IMR-90 (cell line): Measurements from ENCODE around the gene LRRC36. TPM values are rescaled to one million over a fixed set of nuclear protein-coding genes. Genes with fewer than 3 reads are reported as not detected.

Source experiments
- ATAC-seq: fragments of 200-7000 bp; cut with Tn5 transposase; 2 replicates; pipeline ENCODE4 v1.9.1; 2020; ENCODE audit warnings: low read depth, mild to moderate bottlenecking, moderate library complexity
- BruUV-seq: library from RNA; stranded (reverse); fragments of 400-500 nt; replicated peaks from 2 replicates; lab custom pipeline; 2021; lab: Mats Ljungman, UMichigan
- CTCF ChIA-PET: fragments of 300-600 bp; formaldehyde crosslinking; extraction: SDS; loops from one replicate; lab custom pipeline; 2021; ENCODE audit warnings: antibody characterized with exemption; lab: Yijun Ruan, JAX
- POLR2A ChIA-PET: fragments of 300-600 bp; sonication (Branson Sonifier 250); formaldehyde crosslinking; loops from one replicate; lab custom pipeline; 2022; ENCODE audit warnings: antibody characterized with exemption; ENCODE audit not compliant: unreplicated experiment; lab: Charles Lee
- DNase-seq: peaks from one replicate; pipeline ENCODE4 v3.0.0; 2013
- H2AFZ ChIP-seq: replicated peaks from 2 replicates; pipeline ENCODE3; 2013; ENCODE audit warnings: low read length, mild to moderate bottlenecking; ENCODE audit not compliant: poor library complexity
- H2AK5ac ChIP-seq: 2 replicates; pipeline ENCODE4 v1.6.1; 2013; ENCODE audit warnings: low read depth, low read length, inconsistent platforms
- H2AK9ac ChIP-seq: replicated peaks from 2 replicates; pipeline ENCODE3; 2013; ENCODE audit warnings: mild to moderate bottlenecking, low read depth, low read length, moderate library complexity; ENCODE audit not compliant: poor library complexity
- H2BK120ac ChIP-seq: 2 replicates; pipeline ENCODE4 v1.6.1; 2013; ENCODE audit warnings: low read depth, low read length, inconsistent platforms
- H2BK15ac ChIP-seq: 3 replicates; pipeline ENCODE4 v1.6.1; 2013; ENCODE audit warnings: low read depth, low read length, inconsistent platforms
- H2BK20ac ChIP-seq: 2 replicates; pipeline ENCODE4 v1.6.1; 2013; ENCODE audit warnings: low read depth, mild to moderate bottlenecking, inconsistent platforms, low read length, moderate library complexity
- H2BK5ac ChIP-seq: 2 replicates; pipeline ENCODE4 v1.6.1; 2013; ENCODE audit warnings: mild to moderate bottlenecking, low read depth, low read length, inconsistent platforms; ENCODE audit not compliant: poor library complexity, severe bottlenecking
- H3K14ac ChIP-seq: replicated peaks from 2 replicates; pipeline ENCODE4 v1.6.1; 2013; ENCODE audit warnings: low read depth, low read length, inconsistent platforms
- H3K18ac ChIP-seq: 2 replicates; pipeline ENCODE4 v1.6.1; 2013; ENCODE audit warnings: low read depth, low read length, control low read depth
- H3K23ac ChIP-seq: 2 replicates; pipeline ENCODE4 v1.6.1; 2013; ENCODE audit warnings: low read depth, low read length, inconsistent platforms
- H3K27ac ChIP-seq: 2 replicates; pipeline ENCODE4 v1.5.1; 2013; ENCODE audit warnings: mild to moderate bottlenecking, control low read depth, low read length; ENCODE audit not compliant: insufficient read depth
- H3K27me3 ChIP-seq: 2 replicates; pipeline ENCODE4 v1.6.1; 2013; ENCODE audit warnings: low read length; ENCODE audit not compliant: control insufficient read depth, insufficient read depth
- H3K36me3 ChIP-seq: 2 replicates; pipeline ENCODE4 v1.6.1; 2013; ENCODE audit warnings: low read length, mixed read lengths; ENCODE audit not compliant: control insufficient read depth, insufficient read depth
- H3K4ac ChIP-seq: 2 replicates; pipeline ENCODE4 v1.6.1; 2013; ENCODE audit warnings: low read depth, low read length, inconsistent platforms
- H3K4me1 ChIP-seq: 2 replicates; pipeline ENCODE4 v1.6.1; 2013; ENCODE audit warnings: low read length, mixed read lengths; ENCODE audit not compliant: control insufficient read depth, insufficient read depth
- H3K4me2 ChIP-seq: 2 replicates; pipeline ENCODE4 v1.6.1; 2013; ENCODE audit warnings: low read depth, mild to moderate bottlenecking, control low read depth, low read length, moderate library complexity
- H3K4me3 ChIP-seq: 2 replicates; pipeline ENCODE4 v1.5.1; 2013; ENCODE audit warnings: low read depth, mild to moderate bottlenecking, control low read depth, low read length, moderate library complexity; ENCODE audit not compliant: insufficient read depth
- H3K56ac ChIP-seq: 2 replicates; pipeline ENCODE4 v1.6.1; 2013; ENCODE audit warnings: low read length, inconsistent platforms; ENCODE audit not compliant: insufficient read depth; ENCODE audit errors: extremely low read depth
- H3K79me1 ChIP-seq, 2 experiments: 2 replicates each; pipeline ENCODE4 v1.6.1; 2013; ENCODE audit warnings: low read length in 2 of 2, inconsistent platforms in 1 of 2, low read depth in 1 of 2
- H3K9ac ChIP-seq: 2 replicates; pipeline ENCODE4 v1.6.1; 2013; ENCODE audit warnings: low read depth, low read length, control low read depth
- H3K9me1 ChIP-seq: 2 replicates; pipeline ENCODE4 v1.6.1; 2013; ENCODE audit warnings: low read length, inconsistent platforms; ENCODE audit not compliant: insufficient read depth
- H3K9me3 ChIP-seq: 2 replicates; pipeline ENCODE4 v1.6.1; 2013; ENCODE audit warnings: low read length; ENCODE audit not compliant: control insufficient read depth, insufficient read depth
- H4K20me1 ChIP-seq: 2 replicates; pipeline ENCODE4 v1.6.1; 2013; ENCODE audit warnings: low read length, inconsistent platforms; ENCODE audit not compliant: insufficient read depth
- H4K5ac ChIP-seq: 2 replicates; pipeline ENCODE4 v1.6.1; 2013; ENCODE audit warnings: mild to moderate bottlenecking, low read depth, low read length, control low read depth
- H4K8ac ChIP-seq, 2 experiments: 2 replicates each; pipeline ENCODE4 v1.6.1; 2013; ENCODE audit warnings: low read depth in 2 of 2, low read length in 2 of 2, control low read depth in 1 of 2, inconsistent platforms in 1 of 2
- H4K91ac ChIP-seq: 2 replicates; pipeline ENCODE4 v1.6.1; 2013; ENCODE audit warnings: low read depth, low read length, inconsistent platforms; ENCODE audit not compliant: insufficient read depth
- BHLHE40 ChIP-seq: fragments of 150-350 bp; IDR thresholded peaks from 2 replicates; pipeline ENCODE4 v1.6.1; 2016; ENCODE audit warnings: mild to moderate bottlenecking, low read depth, low read length
- CEBPB ChIP-seq: IDR thresholded peaks from 2 replicates; pipeline ENCODE4 v1.6.1; 2012; ENCODE audit warnings: low read depth, low read length, improper control_type of control experiment
- CHD1 ChIP-seq: IDR thresholded peaks from 2 replicates; pipeline ENCODE4 v1.6.1; 2012; ENCODE audit warnings: low read depth, low read length, improper control_type of control experiment
- CTCF ChIP-seq: conservative IDR thresholded peaks from 2 replicates; pipeline ENCODE4 v1.5.1; 2012; ENCODE audit warnings: mild to moderate bottlenecking, low read depth, low read length, improper control_type of control experiment
- ELK1 ChIP-seq: fragments of 150-350 bp; IDR thresholded peaks from 2 replicates; pipeline ENCODE4 v1.6.1; 2016; ENCODE audit warnings: low read depth, mild to moderate bottlenecking, low read length, moderate library complexity, borderline replicate concordance
- FOS ChIP-seq: fragments of 150-350 bp; IDR thresholded peaks from 2 replicates; pipeline ENCODE4 v1.6.1; 2016; ENCODE audit warnings: low read depth, low read length
- MAFK ChIP-seq: IDR thresholded peaks from 2 replicates; pipeline ENCODE4 v1.6.1; 2012; ENCODE audit warnings: low read depth, low read length, improper control_type of control experiment
- MAZ ChIP-seq: IDR thresholded peaks from 2 replicates; pipeline ENCODE4 v1.6.1; 2012; ENCODE audit warnings: low read depth, mild to moderate bottlenecking, low read length, improper control_type of control experiment, moderate library complexity, borderline replicate concordance
- MXI1 ChIP-seq: IDR thresholded peaks from 2 replicates; pipeline ENCODE4 v1.6.1; 2012; ENCODE audit warnings: low read depth, mild to moderate bottlenecking, low read length, moderate library complexity, borderline replicate concordance
- NFE2L2 ChIP-seq: fragments of 150-350 bp; IDR thresholded peaks from 2 replicates; pipeline ENCODE4 v1.6.1; 2016; ENCODE audit warnings: low read depth, mild to moderate bottlenecking, low read length
- POLR2A ChIP-seq: IDR thresholded peaks from 2 replicates; pipeline ENCODE4 v1.6.1; 2012; ENCODE audit warnings: mild to moderate bottlenecking, low read depth, low read length
- RAD21 ChIP-seq: IDR thresholded peaks from 2 replicates; pipeline ENCODE4 v1.6.1; 2012; ENCODE audit warnings: low read length, improper control_type of control experiment
- RCOR1 ChIP-seq: IDR thresholded peaks from 2 replicates; pipeline ENCODE4 v1.6.1; 2012; ENCODE audit warnings: mild to moderate bottlenecking, low read length, improper control_type of control experiment; ENCODE audit not compliant: insufficient replicate concordance
- RFX5 ChIP-seq: IDR thresholded peaks from 2 replicates; pipeline ENCODE4 v1.8.0; 2012; ENCODE audit warnings: low read depth, mild to moderate bottlenecking, low read length, moderate library complexity
- SMC3 ChIP-seq: fragments of 150-350 bp; IDR thresholded peaks from 2 replicates; pipeline ENCODE4 v1.6.1; 2016; ENCODE audit warnings: low read depth, mild to moderate bottlenecking, antibody characterized with exemption, low read length, moderate library complexity
- USF2 ChIP-seq: fragments of 150-350 bp; IDR thresholded peaks from 2 replicates; pipeline ENCODE4 v1.6.1; 2017; ENCODE audit warnings: mild to moderate bottlenecking, antibody characterized with exemption, low read length, low read depth
- WGBS, 2 experiments: methylation state at CpG; one replicate each; pipeline versions ENCODE4 v1.1.5 to v1.1.7; 2013; ENCODE audit warnings: missing lambda C conversion rate in 2 of 2; ENCODE audit not compliant: insufficient read length in 1 of 2; ENCODE audit errors: extremely low coverage in 2 of 2; 5-methylcytosine and 5-hydroxymethylcytosine counted together
- dilution Hi-C: fragments of 300-500 bp; cut with HindIII; formaldehyde crosslinking; loops from one replicate; pipeline ENCODE4 v1.14.3; 2018; ENCODE audit warnings: low sequenced_read_pairs; ENCODE audit not compliant: unreplicated experiment
- in situ Hi-C: fragments of 300-500 bp; cut with MboI; formaldehyde crosslinking; loops from 3 replicates; pipeline ENCODE4 v1.14.3; 2019; ENCODE audit warnings: low sequenced_read_pairs, inconsistent platforms, mixed read lengths
- intact Hi-C: fragments of 100-400 bp; cut with micrococcal nuclease; formaldehyde crosslinking; loops from 2 replicates; pipeline ENCODE4 v1.10.0; 2022
- polyA plus RNA-seq, 3 experiments: library from polyadenylated mRNA; depleted of rRNA; stranded (reverse); fragments of >200 nt; gene quantifications; 2 replicates each; pipeline ENCODE4 v1.2.3, GENCODE V29; 2012; ENCODE audit warnings: low replicate concordance in 1 of 3
- total RNA-seq: library from RNA; depleted of rRNA; stranded (reverse); fragments of >200 nt; gene quantifications from 2 replicates; pipeline ENCODE4 v1.2.3, GENCODE V29; 2012

The LRRC36 gene
- total and polyA plus RNA-seq, 2 of the 4 experiments (the other 2 are of a cell fraction), result 0.18 to 0.29 TPM

GRCh38 chr16:67345401-67345800 lies 18.8 kb downstream of the LRRC36 start:
- Histone ChIP-seq H4K5ac (no peak overlapping the region), H3K4me2 (no peak overlapping the region), H4K8ac (no peak overlapping the region), H2BK5ac (no peak overlapping the region), H3K79me1 (no peaks in the 10 kb centered on the region), H3K23ac (no peak overlapping the region), H3K9me1 (no peaks in the 10 kb centered on the region), H3K27ac (no peak overlapping the region), H4K91ac (no peak overlapping the region), H2AK9ac (no peak overlapping the region), H4K20me1 (no peaks in the 10 kb centered on the region), H2BK20ac (no peak overlapping the region), H3K27me3 (no peaks in the 10 kb centered on the region), H2BK15ac (no peak overlapping the region), H3K9ac (no peak overlapping the region), H3K4me3 (no peak overlapping the region), H3K36me3 (no peaks in the 10 kb centered on the region), H3K4ac (no peak overlapping the region), H2BK120ac (no peak overlapping the region), H2AFZ (no peak overlapping the region), H3K56ac (no peak overlapping the region), H3K9me3 (no peaks in the 10 kb centered on the region), H3K14ac (no peak overlapping the region), H3K18ac (no peak overlapping the region), H2AK5ac (no peak overlapping the region), H3K4me1 (no peaks in the 10 kb centered on the region)
- dilution Hi-C loops, result no loop called here
- in situ Hi-C loops, result no loop called here
- BruUV-seq, result no TSS peak
- intact Hi-C loops, result loop anchor here (5.0 kb wide), 2 partner anchors 37 to 122 kb away; no protein-coding TSS in a partner anchor
- ChIA-PET CTCF (no interaction called here), POLR2A (no interaction called here)
- WGBS, 2 experiments, result 100% methylated on average over 1 of the region's 1 CpG; no CpG with 5 or more reads in 1 of the 2 experiments
- DNase-seq (no peak), ATAC-seq (no peak)
- no peak for TF ChIP-seq RFX5
- TF ChIP-seq CTCF, result no peak
- TF ChIP-seq RAD21, result no peak
- no peak for TF ChIP-seq CEBPB
- TF ChIP-seq POLR2A, result no peak
- no peak for TF ChIP-seq FOS
- TF ChIP-seq NFE2L2, result no peak
- TF ChIP-seq SMC3, result no peak
- no peak for TF ChIP-seq RCOR1
- TF ChIP-seq MXI1, result no peak
- TF ChIP-seq MAFK, result no peak
- no peak for TF ChIP-seq BHLHE40
- no peak for TF ChIP-seq USF2
- no peak for TF ChIP-seq MAZ
- TF ChIP-seq CHD1, result no peak
- no peak for TF ChIP-seq ELK1
